HG03469 (cell line): ENCODE measurements around the gene CYS1.
"Not testable (repeated sequence)": the region's sequence is repeated elsewhere in the genome, so short reads cannot be mapped to it uniquely, and the experiment has no call there.

Source experiments
- ATAC-seq: cut with Tn5 transposase; IDR thresholded peaks from one replicate; pipeline ENCODE4 v1.9.1; 2021; ENCODE audit warnings: mild to moderate bottlenecking, moderate library complexity, moderate number of reproducible peaks; ENCODE audit not compliant: unreplicated experiment

Gene CYS1

GRCh38 chr2:10094271-10094814 is 14.1 kb upstream of the CYS1 start:
- no peak for ATAC-seq

DNA sequence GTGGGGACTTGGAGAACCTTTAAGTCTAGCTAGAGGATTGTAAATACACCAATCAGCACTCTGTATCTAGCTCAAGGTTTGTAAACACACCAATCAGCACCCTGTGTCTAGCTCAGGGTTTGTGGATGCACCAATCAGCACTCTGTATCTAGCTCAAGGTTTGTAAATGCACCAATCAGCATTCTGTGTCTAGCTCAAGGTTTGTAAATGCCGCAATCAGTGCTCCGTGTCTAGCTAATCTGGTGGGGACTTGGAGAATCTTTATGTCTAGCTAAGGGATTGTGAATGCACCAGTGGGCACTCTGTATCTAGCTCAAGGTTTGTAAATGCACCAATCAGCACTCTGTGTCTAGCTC is 11.7 kb upstream of the CYS1 start:
- ATAC-seq = not testable (repeated sequence)

DNA sequence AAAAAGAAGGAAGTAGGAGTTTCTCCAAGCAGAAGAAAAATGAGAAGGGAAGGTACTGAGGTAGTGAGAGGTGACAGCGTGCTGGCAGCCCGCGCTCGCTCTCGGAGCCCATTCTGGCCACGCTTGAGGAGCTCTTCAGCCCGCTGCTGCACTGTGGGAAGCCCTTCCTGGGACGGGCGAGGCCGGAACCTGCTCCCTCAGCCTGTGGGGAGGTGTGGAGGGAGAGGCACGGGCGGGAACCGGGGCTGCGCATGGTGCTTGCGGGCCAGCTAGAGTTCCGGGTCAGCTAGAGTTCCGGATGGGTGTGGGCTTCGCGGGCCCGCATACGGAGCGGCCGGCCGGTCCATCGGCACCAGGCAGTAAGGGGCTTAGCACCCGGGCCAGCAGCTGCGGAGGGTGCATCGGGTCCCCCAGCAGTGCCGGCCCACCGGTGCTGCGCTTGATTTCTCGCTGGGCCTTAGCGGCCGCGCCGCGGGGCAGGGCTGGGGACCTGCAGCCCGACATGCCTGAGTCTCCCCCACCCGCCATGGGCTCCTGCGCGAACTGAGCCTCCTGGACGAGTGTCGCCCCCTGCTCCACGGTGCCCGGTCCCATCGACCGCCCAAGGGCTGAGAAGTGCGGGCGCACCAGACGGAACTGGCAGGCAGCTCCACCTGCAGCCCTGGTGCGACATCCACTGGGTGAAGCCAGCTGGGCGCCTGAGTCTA is 11.1 kb upstream of the CYS1 start:
- no peak for ATAC-seq

- no peak for ATAC-seq
Observed at GRCh38 chr2:10089565-10090190, 9.5 kb upstream of the CYS1 start.

GRCh38 chr2:10087360-10087759 is 7.1 kb upstream of the CYS1 start:
- no peak for ATAC-seq

- ATAC-seq = no peak
Observed at GRCh38 chr2:10086950-10087349, 6.7 kb upstream of the CYS1 start.

GRCh38 chr2:10085668-10086059 is 5.5 kb upstream of the CYS1 start:
- no peak for ATAC-seq

- no peak for ATAC-seq
Observed at GRCh38 chr2:10085043-10085667, 4.9 kb upstream of the CYS1 start.

- ATAC-seq = no peak
Observed at GRCh38 chr2:10084223-10084865, 4.1 kb upstream of the CYS1 start.

DNA sequence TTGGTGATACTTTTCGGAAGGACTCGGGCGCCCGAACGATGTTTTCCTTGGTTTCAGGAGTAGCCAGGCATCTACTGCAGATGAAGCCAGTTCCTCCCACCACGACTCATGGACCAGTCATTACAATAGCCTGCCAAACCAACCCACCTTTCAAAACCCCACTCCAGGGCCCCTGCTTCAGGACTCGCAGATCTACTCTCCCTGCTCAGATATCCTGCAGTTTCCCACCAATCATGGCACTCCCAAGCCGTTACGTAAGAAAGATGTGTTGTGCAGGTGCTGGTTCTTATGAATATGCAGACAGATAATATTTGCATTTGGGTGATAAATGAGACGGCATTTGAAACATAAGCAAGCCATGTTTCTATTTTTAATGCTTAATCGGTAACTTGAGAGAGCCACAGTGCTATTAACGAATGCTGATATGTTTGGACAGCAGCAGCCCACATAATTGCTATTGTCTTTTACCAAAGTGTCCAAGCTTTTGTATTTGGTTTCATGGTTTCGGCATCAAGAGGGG is 3.5 kb upstream of the CYS1 start:
- ATAC-seq = no peak

DNA sequence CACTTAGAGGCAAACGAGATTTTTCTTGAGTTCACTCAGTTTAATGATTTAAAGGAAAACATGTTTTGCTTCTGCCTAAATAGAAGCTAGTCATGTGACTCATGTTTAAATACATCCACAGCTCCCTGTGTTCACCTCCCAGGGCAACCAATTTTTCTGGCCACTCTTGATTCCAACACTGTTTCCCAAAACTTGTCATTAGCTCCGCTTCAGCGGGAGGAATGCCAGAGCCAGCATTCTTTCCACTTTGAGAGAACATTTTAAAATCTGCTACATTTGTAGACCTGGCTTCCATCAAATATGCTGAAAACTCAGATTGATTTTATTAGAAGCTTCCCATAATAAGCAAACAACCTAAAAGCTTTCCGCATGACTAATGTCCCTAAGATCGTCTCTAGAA is 2.8 kb upstream of the CYS1 start:
- no peak for ATAC-seq

GRCh38 chr2:10080536-10081304 is 509 bp upstream of the CYS1 start:
- no peak for ATAC-seq

GRCh38 chr2:10079266-10079869 is 843 bp downstream of the CYS1 start:
- ATAC-seq = no peak

DNA sequence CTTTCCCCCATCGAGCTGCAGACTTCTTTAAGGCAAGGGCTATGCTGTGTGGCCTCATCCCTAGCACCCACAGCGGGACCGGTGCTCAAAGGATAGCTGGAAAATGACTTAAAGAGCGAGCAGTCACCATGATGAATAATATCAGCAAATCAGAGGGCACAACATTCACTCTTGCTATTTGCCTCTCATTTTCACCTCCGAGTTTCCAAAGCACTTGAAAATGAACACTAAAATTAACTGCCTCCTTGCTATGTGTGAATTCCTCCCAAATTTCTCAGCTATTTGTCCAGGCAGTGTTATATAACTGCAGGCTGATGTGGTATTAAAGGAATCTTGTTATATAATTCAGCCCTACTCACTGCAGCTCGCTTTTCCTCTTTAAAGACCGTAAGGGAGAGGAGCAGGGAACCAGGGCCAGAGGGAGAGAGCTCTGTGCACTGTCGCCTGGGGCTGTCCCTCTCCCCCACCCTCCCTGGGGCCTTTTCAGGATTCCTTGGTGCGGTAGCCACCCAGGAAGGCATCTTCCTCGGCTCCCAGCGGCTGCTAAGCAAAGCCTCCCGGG is 1.4 kb downstream of the CYS1 start:
- no peak for ATAC-seq

DNA sequence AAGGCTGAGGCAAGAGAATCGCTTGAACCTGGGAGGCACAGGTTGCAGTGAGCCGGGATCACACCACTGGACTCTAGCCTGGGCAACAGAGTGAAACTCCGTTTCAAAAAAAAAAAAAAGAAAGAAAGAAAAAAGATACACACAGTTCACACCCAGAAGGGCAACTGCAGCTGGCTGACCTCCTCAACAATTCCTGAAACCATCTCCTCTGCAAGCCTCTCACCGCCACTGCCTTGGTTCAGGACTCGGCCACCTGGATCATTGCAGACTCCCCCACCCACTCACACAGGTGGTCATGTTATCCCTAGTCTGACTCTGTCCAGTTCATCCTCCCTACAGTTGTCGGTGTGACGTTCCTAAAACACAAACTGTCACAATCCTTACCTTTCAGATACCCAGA is 2.2 kb downstream of the CYS1 start:
- no peak for ATAC-seq

GRCh38 chr2:10076988-10077527 is 3.2 kb downstream of the CYS1 start:
- no peak for ATAC-seq

GRCh38 chr2:10076511-10076910 is 3.7 kb downstream of the CYS1 start:
- ATAC-seq = no peak

DNA sequence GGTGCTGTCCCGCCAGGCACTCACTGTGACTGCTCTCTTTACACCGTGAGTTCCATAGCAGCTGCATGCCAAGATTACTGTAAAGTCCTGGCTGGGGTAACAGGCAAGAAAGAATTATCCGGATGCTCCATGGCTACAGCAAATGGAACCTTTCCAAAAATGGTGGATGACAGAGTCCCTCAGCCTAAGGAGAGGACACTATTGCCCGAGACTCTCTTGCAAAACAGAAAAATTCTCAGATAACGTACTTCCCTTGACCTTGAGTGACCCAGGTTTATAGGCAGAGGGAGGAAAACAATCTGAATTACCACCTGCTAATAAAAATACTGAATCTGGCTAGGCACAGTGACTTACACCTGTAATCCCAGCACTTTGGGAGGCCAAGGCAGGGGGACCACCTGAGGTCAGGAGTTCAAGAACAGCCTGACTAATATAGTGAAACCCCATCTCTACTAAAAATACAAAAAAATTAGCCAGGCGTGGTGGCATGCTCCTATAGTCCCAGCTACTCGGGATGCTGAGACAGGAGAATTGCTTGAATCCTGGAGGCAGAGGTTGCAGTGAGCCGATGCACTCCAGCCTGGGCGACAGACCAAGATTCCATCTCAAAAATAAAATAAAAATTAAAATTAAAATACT is 4.5 kb downstream of the CYS1 start:
- no peak for ATAC-seq

- ATAC-seq = no peak
Observed at GRCh38 chr2:10075101-10075500, 5.1 kb downstream of the CYS1 start.
